Testis (tissue), 2 donors: Measurements from ENCODE around the gene HOXA3.

Experiments used
- POLR2A ChIP-seq: fragments of 450-650 bp; IDR thresholded peaks from one replicate; pipeline ENCODE4 v1.6.1; 2017; ENCODE audit warnings: antibody characterized with exemption, mild to moderate bottlenecking, moderate library complexity
- TF ChIP-seq, protein P1 (sequence below), 3 experiments: fragments of 450-650 bp in 2 of 3; fragments of 200-600 bp in 1 of 3; sonication (generic) in 1 of 3; IDR thresholded peaks; one replicate each; pipeline ENCODE4 v1.5.1; 2016 to 2019; ENCODE audit warnings: antibody characterized with exemption in 3 of 3, mild to moderate bottlenecking in 2 of 3, moderate library complexity in 1 of 3

DNA sequence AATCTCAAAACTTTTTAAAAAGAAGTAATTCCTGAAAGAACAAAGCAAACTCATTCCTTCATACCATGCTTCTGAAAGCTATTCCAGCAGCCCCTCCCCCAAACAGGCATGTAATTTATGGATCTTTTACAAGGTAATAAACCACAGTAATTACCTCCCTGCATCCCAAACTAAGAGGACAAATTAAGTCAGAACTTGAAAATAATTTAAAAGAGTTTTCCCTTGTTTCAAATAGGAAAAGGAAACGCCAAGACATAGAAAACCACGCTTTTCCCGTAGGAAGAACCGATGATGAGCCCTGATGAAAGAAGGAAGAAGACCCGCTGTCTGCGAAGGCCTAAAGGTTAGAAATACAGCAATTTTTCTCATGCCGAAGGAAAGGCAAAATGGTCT is 30.7 kb downstream of the HOXA3 start:
- TF ChIP-seq, protein P1, sequence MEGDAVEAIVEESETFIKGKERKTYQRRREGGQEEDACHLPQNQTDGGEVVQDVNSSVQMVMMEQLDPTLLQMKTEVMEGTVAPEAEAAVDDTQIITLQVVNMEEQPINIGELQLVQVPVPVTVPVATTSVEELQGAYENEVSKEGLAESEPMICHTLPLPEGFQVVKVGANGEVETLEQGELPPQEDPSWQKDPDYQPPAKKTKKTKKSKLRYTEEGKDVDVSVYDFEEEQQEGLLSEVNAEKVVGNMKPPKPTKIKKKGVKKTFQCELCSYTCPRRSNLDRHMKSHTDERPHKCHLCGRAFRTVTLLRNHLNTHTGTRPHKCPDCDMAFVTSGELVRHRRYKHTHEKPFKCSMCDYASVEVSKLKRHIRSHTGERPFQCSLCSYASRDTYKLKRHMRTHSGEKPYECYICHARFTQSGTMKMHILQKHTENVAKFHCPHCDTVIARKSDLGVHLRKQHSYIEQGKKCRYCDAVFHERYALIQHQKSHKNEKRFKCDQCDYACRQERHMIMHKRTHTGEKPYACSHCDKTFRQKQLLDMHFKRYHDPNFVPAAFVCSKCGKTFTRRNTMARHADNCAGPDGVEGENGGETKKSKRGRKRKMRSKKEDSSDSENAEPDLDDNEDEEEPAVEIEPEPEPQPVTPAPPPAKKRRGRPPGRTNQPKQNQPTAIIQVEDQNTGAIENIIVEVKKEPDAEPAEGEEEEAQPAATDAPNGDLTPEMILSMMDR (IDR thresholded peaks at IDR 0.05): no peak
- TF ChIP-seq POLR2A: no peak
